ENCODE results near the gene TUBB2A. TPM values are rescaled to one million over a fixed set of nuclear protein-coding genes. Genes with fewer than 3 reads are reported as not detected.

TUBB2A gene
- total and polyA plus RNA-seq, 2 of the 13 experiments (the other 11 are each of a cell fraction or from before 2014, with no cell fraction given) = 35.3 to 106 TPM

GRCh38 chr6:3147914-3148757, 9.2 kb downstream of the TUBB2A start:
- H3K4me1 ChIP-seq (ENCODE audit: insufficient read depth, low read length) = no peaks in the 10 kb centered on the region
- ChIA-PET POLR2A (interaction anchor here (0.8 to 1.8 kb wide), 4 partner anchors 9 to 14 kb away, joined by 3 to 6 read pairs (median 4); partner anchors contain the start of gene TUBB2A), CTCF (ENCODE audit: low intra/inter-chr PET ratio, low total read pairs) (no interaction called here)

More at GRCh38 chr6:3147914-3148757, 9.2 kb downstream of the TUBB2A start:
- TF ChIP-seq AGO2 (optimal IDR thresholded peaks at IDR 0.05; ENCODE audit: low read depth, low read length) (peak; percentile 23), ZNF644 (CRISPR knock-in tag; IDR thresholded peaks at IDR 0.05; ENCODE audit: low read depth) (0 out of 2 replicates have a peak, but pooled peaks have one; percentile 28), STAG1 (CRISPR knock-in tag; IDR thresholded peaks at IDR 0.05) (peak; percentile 25; the same call in 1 of the 2 replicates), SMC3 (IDR thresholded peaks at IDR 0.05; ENCODE audit: low read length) (peak; percentile 20; the same call in 1 of the 2 replicates), ZNF556 (CRISPR knock-in tag; IDR thresholded peaks at IDR 0.05; ENCODE audit: borderline replicate concordance) (no peak), CTCF (CRISPR knock-in tag; IDR thresholded peaks at IDR 0.05) (peak; percentile 21; the same call in 1 of the 2 replicates), NCOR1 (IDR thresholded peaks at IDR 0.05; ENCODE audit: borderline replicate concordance, low read length) (no peak), ZNF33A (CRISPR knock-in tag; IDR thresholded peaks at IDR 0.05; ENCODE audit: borderline replicate concordance) (no peak)
- TF ChIP-seq, protein P1, sequence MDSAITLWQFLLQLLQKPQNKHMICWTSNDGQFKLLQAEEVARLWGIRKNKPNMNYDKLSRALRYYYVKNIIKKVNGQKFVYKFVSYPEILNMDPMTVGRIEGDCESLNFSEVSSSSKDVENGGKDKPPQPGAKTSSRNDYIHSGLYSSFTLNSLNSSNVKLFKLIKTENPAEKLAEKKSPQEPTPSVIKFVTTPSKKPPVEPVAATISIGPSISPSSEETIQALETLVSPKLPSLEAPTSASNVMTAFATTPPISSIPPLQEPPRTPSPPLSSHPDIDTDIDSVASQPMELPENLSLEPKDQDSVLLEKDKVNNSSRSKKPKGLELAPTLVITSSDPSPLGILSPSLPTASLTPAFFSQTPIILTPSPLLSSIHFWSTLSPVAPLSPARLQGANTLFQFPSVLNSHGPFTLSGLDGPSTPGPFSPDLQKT (CRISPR knock-in tag; IDR thresholded peaks at IDR 0.05; ENCODE audit: borderline replicate concordance) = no peak
- TF ChIP-seq, protein P2, sequence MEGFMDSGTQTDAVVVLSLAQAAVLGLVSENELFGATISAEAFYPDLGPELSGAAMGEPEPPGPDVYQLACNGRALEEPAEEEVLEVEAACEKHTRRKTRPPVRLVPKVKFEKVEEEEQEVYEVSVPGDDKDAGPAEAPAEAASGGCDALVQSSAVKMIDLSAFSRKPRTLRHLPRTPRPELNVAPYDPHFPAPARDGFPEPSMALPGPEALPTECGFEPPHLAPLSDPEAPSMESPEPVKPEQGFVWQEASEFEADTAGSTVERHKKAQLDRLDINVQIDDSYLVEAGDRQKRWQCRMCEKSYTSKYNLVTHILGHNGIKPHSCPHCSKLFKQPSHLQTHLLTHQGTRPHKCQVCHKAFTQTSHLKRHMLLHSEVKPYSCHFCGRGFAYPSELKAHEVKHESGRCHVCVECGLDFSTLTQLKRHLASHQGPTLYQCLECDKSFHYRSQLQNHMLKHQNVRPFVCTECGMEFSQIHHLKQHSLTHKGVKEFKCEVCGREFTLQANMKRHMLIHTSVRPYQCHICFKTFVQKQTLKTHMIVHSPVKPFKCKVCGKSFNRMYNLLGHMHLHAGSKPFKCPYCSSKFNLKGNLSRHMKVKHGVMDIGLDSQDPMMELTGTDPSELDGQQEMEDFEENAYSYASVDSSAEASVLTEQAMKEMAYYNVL (CRISPR knock-in tag; IDR thresholded peaks at IDR 0.05; ENCODE audit: borderline replicate concordance) = no peak
- Histone ChIP-seq H3K4me3 (replicated peaks in 1 of 3; ENCODE audit: insufficient read depth in 1 of 3, low read depth in 2 of 3, low read length in 3 of 3) (no peak overlapping the region), H3K79me2 (ENCODE audit: insufficient read depth, low read length) (no peaks in the 10 kb centered on the region), H3K27ac (ENCODE audit: extremely low read length, insufficient read depth, low read length) (no peak overlapping the region), H3K27me3 (ENCODE audit: control insufficient read depth in 1 of 2, insufficient read depth in 2 of 2, low read length in 2 of 2) (no peaks in the 10 kb centered on the region), H3K9ac (ENCODE audit: insufficient read depth, low read depth, low read length) (no peak overlapping the region), H4K20me1 (ENCODE audit: insufficient read depth, low read length) (no peaks in the 10 kb centered on the region), H2AFZ (ENCODE audit: low read length) (no peak overlapping the region), H3K4me2 (ENCODE audit: low read depth, low read length) (no peak overlapping the region), H3K9me3 (ENCODE audit: low read length) (no peaks in the 10 kb centered on the region), H3K36me3 (replicated peaks in 1 of 2; ENCODE audit: control insufficient read depth in 1 of 2, insufficient read depth in 2 of 2, low read length in 2 of 2) (peaks cover 9 to 35% of the 10 kb centered on the region in 2 experiments)
- intact Hi-C loops (cut with micrococcal nuclease; ENCODE audit: unreplicated experiment) = no loop called here
- ATAC-seq (peak; percentile 43), FAIRE-seq (no peak), DNase-seq (ENCODE audit: low spot score) (no peak)
- BruUV-seq (replicated peaks) = no TSS peak
- in situ Hi-C loops (cut with HindIII; ENCODE audit: extremely low pct_ligation_motif_present, low pct_unique_long_range_greater_than_20kb) = no loop called here
- WGBS (ENCODE audit: low lambda C conversion rate) = 96% methylated on average over 6 of the region's 6 CpGs

Measured in HepG2 (cell line).